Thoracic aorta (tissue), 2 donors: ENCODE measurements around the gene SCN4B. TPM values are rescaled to one million over a fixed set of nuclear protein-coding genes. Genes with fewer than 3 reads are reported as not detected.
A peak's percentile ranks its signal among the peaks of the same experiment; 100 is the strongest.

ENCODE experiments used
- ATAC-seq: fragments of 150-250 bp; one replicate; pipeline ENCODE4 v1.8.0; 2017; ENCODE audit warnings: low read depth; ENCODE audit not compliant: insufficient number of reproducible peaks, low FRiP score
- DNase-seq: peaks from one replicate; pipeline ENCODE4 v3.0.0-alpha.2; 2020; ENCODE audit warnings: low spot score
- H3K27ac ChIP-seq, 2 donors: fragments of 200-600 bp; sonication (generic); 1 replicate in 1 of 2; 2 replicates in 1 of 2; pipeline ENCODE4 v1.5.1; 2016; ENCODE audit warnings: mild to moderate bottlenecking in 2 of 2, moderate library complexity in 2 of 2
- H3K27me3 ChIP-seq: fragments of 200-600 bp; sonication (generic); replicated peaks from 2 replicates; pipeline ENCODE4 v1.6.0; 2016; ENCODE audit warnings: mild to moderate bottlenecking; ENCODE audit not compliant: insufficient read depth
- H3K36me3 ChIP-seq: fragments of 200-600 bp; sonication (generic); one replicate; pipeline ENCODE4 v1.5.1; 2016
- H3K4me1 ChIP-seq, 2 donors: fragments of 200-600 bp; sonication (generic); 1 replicate in 1 of 2; 2 replicates in 1 of 2; pipeline versions ENCODE4 v1.5.1 to v1.6.0; 2016; ENCODE audit warnings: low read depth in 2 of 2, mild to moderate bottlenecking in 1 of 2; ENCODE audit not compliant: control insufficient read depth in 1 of 2
- H3K4me3 ChIP-seq: fragments of 200-600 bp; sonication (generic); 2 replicates; pipeline ENCODE4 v1.5.1; 2016; ENCODE audit warnings: mild to moderate bottlenecking
- H3K9me3 ChIP-seq: fragments of 200-600 bp; sonication (generic); 2 replicates; pipeline ENCODE4 v1.5.1; 2016
- total RNA-seq, 2 donors: library from RNA; depleted of rRNA; stranded (reverse); fragments of >200 nt; gene quantifications; one replicate each; pipeline versions ENCODE4 v1.1.0 to v1.2.3, GENCODE V29; 2016
- TF ChIP-seq, protein P1 (sequence below): fragments of 200-600 bp; sonication (generic); IDR thresholded peaks from one replicate; pipeline ENCODE4 v1.5.1; 2019; ENCODE audit warnings: antibody characterized with exemption

Gene SCN4B
- total RNA-seq, 2 donors from 2014 or later: 2.0 to 2.4 TPM

DNA sequence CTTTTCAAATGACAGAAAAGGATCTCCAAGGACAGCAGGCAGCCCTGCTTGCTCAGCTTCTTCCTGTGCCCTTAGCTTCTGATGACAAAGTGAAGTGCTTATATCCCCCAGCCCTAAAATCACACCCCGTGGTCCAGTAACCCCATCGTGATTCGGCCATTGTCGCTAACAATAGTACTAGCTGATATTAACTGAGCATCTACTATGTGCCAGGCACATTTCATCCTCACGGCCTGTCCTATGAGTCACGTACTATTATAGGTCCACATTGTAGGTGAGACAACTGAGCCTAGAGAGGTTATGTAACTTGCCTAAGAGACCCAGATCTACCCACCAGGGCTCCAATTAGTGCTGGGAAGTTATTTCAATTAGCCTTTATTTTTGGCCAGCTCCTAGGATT is 6.1 kb downstream of the SCN4B start:
- no peak overlapping the region for H3K27ac ChIP-seq
- ATAC-seq (no peak), DNase-seq (no peak)
- peaks cover 0 to 7% of the 10 kb centered on the region in 2 donors for H3K4me1 ChIP-seq
- H3K27me3 ChIP-seq: no peaks in the 10 kb centered on the region
- TF ChIP-seq, protein P1, sequence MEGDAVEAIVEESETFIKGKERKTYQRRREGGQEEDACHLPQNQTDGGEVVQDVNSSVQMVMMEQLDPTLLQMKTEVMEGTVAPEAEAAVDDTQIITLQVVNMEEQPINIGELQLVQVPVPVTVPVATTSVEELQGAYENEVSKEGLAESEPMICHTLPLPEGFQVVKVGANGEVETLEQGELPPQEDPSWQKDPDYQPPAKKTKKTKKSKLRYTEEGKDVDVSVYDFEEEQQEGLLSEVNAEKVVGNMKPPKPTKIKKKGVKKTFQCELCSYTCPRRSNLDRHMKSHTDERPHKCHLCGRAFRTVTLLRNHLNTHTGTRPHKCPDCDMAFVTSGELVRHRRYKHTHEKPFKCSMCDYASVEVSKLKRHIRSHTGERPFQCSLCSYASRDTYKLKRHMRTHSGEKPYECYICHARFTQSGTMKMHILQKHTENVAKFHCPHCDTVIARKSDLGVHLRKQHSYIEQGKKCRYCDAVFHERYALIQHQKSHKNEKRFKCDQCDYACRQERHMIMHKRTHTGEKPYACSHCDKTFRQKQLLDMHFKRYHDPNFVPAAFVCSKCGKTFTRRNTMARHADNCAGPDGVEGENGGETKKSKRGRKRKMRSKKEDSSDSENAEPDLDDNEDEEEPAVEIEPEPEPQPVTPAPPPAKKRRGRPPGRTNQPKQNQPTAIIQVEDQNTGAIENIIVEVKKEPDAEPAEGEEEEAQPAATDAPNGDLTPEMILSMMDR: no peak
- H3K4me3 ChIP-seq: no peak overlapping the region
- no peaks in the 10 kb centered on the region for H3K9me3 ChIP-seq
- H3K36me3 ChIP-seq: no peaks in the 10 kb centered on the region

DNA sequence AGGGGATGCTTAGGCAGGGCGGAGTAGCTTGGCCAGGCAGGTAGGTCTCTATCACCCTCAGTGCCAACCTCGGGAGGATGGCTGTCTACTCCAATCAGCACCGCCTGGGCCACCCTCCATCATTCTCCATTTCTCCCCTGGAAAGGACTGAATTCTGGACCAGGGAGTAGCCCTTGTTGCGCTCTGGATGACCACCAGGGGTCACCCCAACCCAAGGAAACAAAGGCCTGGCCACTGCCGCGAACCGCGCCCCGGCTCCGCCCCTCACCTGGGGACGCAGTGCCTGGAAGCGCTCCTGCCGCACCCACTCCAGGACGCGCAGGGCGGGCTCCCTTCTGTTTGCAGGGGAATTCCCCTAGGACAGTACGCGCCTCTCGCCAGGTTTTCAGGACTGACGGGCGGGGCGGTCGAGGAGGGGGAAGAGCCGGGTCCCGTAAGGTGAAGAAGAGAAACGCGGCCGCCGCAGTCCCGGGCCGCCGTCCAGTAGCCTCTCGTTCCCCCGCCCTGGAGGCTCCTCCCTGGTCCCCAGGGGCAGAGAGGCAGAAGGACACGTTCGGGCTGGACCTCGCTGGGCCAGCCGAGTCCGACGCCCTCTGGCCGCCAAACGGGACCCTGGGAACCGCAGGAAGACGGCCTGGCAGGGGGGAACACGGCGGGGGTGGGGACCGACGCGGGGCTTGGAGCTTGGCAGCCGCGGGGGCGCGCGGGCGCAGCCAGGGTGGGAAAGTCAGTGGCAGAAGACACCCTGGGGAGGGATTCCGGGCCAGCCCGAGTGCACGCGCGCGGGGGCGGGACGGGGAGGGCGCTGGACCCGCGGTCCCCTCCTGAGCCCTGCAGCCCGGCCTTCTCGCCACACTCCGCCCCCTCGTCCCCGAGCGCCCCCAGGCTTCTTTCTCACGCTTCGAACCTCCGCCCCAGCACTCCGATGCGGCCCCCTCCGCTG is 7.1 kb downstream of the SCN4B start:
- no peaks in the 10 kb centered on the region for H3K27me3 ChIP-seq
- H3K36me3 ChIP-seq: no peaks in the 10 kb centered on the region
- TF ChIP-seq, protein P1: peak; percentile 92
- no peak overlapping the region for H3K27ac ChIP-seq
- peak overlapping the region; percentile 72 for H3K4me3 ChIP-seq
- peak; percentile 18 for DNase-seq
- ATAC-seq: no peak
- peaks cover 0 to 7% of the 10 kb centered on the region in 2 donors for H3K4me1 ChIP-seq
- H3K9me3 ChIP-seq: no peaks in the 10 kb centered on the region

DNA sequence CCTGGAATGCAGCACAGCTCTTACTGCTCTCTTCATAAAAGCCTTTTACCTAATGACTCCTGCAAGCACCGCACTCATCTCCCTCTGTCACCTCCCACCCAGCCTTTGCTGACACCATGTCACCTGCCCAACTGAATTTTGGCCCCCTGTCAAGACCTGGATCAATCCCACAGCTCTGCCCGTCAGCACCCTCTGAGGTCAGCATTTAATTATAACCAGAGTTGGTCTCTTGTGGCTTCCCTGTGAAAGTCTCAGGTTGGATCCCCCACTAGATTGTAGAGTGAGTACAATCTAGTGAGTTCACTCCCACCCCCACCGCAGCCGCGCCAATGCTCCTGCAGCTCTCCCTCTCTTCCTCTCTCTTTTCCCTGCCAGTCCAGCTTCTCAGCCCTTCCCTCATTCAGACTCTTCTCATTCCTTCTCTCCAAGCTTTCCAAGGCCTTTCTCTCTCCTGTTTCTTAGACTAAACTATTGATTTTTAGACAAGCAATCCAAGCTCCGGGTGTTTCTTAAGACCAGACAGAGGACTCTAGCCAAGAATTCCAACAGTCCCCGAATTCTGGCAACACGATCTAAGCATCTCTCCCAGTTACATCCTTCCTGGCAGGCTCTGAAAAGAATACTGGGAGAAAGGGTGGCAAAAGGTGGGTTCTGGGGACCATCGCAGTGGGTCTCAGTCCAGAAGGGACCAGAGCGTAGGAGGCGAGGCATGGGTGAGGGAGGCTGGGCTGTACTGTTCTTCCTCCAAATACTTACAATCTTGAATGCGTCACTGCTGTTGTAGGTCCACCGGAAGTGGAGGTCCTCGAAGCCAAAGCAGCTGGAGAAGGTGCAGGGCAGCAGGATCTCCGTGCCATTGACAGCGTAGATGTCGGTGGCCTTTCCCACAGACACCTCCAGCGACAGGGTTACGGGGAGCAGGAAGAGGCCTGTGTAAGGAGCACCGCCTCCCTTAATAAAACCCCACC is 8.0 kb downstream of the SCN4B start:
- Histone ChIP-seq H3K27me3 (no peaks in the 10 kb centered on the region), H3K4me1 (peaks cover 0 to 7% of the 10 kb centered on the region in 2 donors), H3K4me3 (no peak overlapping the region), H3K27ac (no peak overlapping the region), H3K36me3 (no peaks in the 10 kb centered on the region), H3K9me3 (no peaks in the 10 kb centered on the region)
- DNase-seq (no peak), ATAC-seq (no peak)
- TF ChIP-seq, protein P1: no peak

DNA sequence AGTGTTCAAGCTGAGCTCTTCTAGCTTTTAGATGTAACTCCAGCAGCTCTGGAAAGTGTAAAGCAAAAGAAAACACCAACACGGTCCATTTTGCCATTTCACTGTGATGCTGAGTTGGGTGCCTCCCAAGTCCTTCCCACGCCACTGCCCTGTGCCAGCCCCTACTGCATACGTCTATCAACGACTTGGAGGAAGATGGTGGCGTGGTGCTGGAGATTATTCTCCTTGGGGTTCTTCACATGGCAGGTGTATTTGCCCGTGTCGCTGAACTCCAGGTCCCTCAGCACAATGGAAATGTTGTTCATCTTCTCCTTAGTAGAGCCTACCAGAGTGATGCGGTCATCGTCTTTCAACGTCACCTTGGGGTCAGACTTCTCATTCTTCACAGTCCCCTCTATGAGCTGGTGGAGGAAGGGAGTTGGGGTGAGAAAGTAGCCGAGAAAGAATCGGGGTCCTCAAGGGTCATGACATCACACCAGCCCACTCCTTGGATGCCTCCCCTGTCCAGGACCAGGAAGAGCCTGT is 8.9 kb downstream of the SCN4B start:
- no peak for ATAC-seq
- TF ChIP-seq, protein P1: no peak
- H3K36me3 ChIP-seq: no peaks in the 10 kb centered on the region
- DNase-seq: no peak
- no peaks in the 10 kb centered on the region for H3K9me3 ChIP-seq
- H3K4me3 ChIP-seq: no peak overlapping the region
- no peaks in the 10 kb centered on the region for H3K27me3 ChIP-seq
- H3K27ac ChIP-seq: no peak overlapping the region
- H3K4me1 ChIP-seq: peaks cover 0 to 7% of the 10 kb centered on the region in 2 donors

DNA sequence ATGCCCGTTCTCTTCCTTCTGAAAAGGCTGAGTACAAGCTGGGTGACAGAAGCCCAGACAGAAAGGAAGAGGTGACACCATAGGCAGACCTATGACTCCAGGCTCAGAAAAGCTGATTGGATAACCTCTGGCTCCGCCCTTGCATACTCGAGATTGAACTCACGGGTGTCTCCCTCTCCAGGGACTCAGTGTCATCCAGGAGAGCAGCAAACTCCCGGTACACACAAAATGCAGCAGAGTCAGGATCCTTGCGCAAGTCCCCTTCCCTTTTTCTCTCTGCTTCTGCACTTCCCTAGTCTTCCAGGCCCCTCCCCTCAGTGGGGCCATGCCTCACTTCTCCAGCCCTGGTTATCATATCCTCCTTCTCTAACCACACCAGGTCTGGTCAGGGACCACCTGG is 9.8 kb downstream of the SCN4B start:
- no peak for ATAC-seq
- no peak overlapping the region for H3K27ac ChIP-seq
- H3K36me3 ChIP-seq: no peaks in the 10 kb centered on the region
- no peaks in the 10 kb centered on the region for H3K27me3 ChIP-seq
- TF ChIP-seq, protein P1: no peak
- DNase-seq: no peak
- H3K9me3 ChIP-seq: no peaks in the 10 kb centered on the region
- H3K4me1 ChIP-seq: peaks cover 0 to 7% of the 10 kb centered on the region in 2 donors
- no peak overlapping the region for H3K4me3 ChIP-seq
